ENCODE measurements around the gene CPLANE2.

DNA sequence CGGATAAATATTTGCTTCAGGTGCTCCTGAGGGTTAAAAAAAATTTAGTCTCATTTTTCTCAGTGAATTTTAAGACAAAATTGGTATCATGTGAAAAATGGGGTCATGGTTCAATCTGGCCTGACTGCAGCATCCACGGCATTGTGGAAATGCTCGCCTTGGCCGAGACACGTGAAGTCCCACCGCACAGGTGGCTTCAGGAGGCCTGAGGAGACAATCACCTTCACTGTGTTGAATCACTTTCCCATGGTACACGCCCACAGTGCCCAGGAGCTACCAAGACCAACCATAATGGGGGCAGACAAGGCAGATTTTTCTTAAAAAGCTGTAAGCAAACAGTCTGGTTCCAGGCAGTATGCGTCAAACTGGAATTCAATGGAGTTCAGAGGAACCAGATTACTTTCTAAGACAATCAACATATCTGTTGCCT is 11.0 kb upstream of the CPLANE2 start:
- TF ChIP-seq CTCF (IDR thresholded peaks at IDR 0.05) = no peak
- TF ChIP-seq EZH2phosphoT487 (IDR thresholded peaks at IDR 0.05) = no peak
- TF ChIP-seq EZH2 (IDR thresholded peaks at IDR 0.05) = no peak

Data from neural progenitor cell (in vitro differentiated cells).